Measurements from ENCODE around the gene TBCC.

TBCC gene

GRCh38 chr6:42769836-42770235 is 23.9 kb upstream of the TBCC start:
- TF ChIP-seq CTCF (IDR thresholded peaks at IDR 0.05; ENCODE audit: low read depth, low read length, missing control alignments): no peak
- H3K4me3 ChIP-seq (ENCODE audit: low read depth, low read length): no peak overlapping the region
- DNase-seq (ENCODE audit: low read depth): no peak

GRCh38 chr6:42769051-42769450 is 23.1 kb upstream of the TBCC start:
- no peak for DNase-seq (ENCODE audit: low read depth)
- H3K4me3 ChIP-seq (ENCODE audit: low read depth, low read length): no peak overlapping the region
- TF ChIP-seq CTCF (IDR thresholded peaks at IDR 0.05; ENCODE audit: low read depth, low read length, missing control alignments): no peak

GRCh38 chr6:42766163-42766670 is 20.3 kb upstream of the TBCC start:
- no peak for TF ChIP-seq CTCF (IDR thresholded peaks at IDR 0.05; ENCODE audit: low read depth, low read length, missing control alignments)
- DNase-seq (ENCODE audit: low read depth): no peak
- no peak overlapping the region for H3K4me3 ChIP-seq (ENCODE audit: low read depth, low read length)

- no peak overlapping the region for H3K4me3 ChIP-seq (ENCODE audit: low read depth, low read length)
- DNase-seq (ENCODE audit: low read depth): no peak
- TF ChIP-seq CTCF (IDR thresholded peaks at IDR 0.05; ENCODE audit: low read depth, low read length, missing control alignments): no peak
Observed at GRCh38 chr6:42764911-42765648, 19.2 kb upstream of the TBCC start.

GRCh38 chr6:42762950-42763349 is 17.0 kb upstream of the TBCC start:
- no peak overlapping the region for H3K4me3 ChIP-seq (ENCODE audit: low read depth, low read length)
- TF ChIP-seq CTCF (IDR thresholded peaks at IDR 0.05; ENCODE audit: low read depth, low read length, missing control alignments): no peak
- no peak for DNase-seq (ENCODE audit: low read depth)

GRCh38 chr6:42762426-42762859 is 16.5 kb upstream of the TBCC start:
- DNase-seq (ENCODE audit: low read depth): no peak
- H3K4me3 ChIP-seq (ENCODE audit: low read depth, low read length): no peak overlapping the region
- TF ChIP-seq CTCF (IDR thresholded peaks at IDR 0.05; ENCODE audit: low read depth, low read length, missing control alignments): no peak

Data from GM12864 (cell line).